ENCODE measurements around the gene GPRC5B.

- TF ChIP-seq CTCF (IDR thresholded peaks at IDR 0.05) (peak; percentile 98 to 99 (median 99)), POLR2A (IDR thresholded peaks at IDR 0.05; ENCODE audit: low read depth) (no peak)
Measured at GRCh38 chr16:19886073-19886941, 1.7 kb upstream of the GPRC5B start.
